HepG2 (cell line): ENCODE measurements around the gene KRTAP5-8. TPM values are rescaled to one million over a fixed set of nuclear protein-coding genes. Genes with fewer than 3 reads are reported as not detected.

Experiments
- ATAC-seq: fragments of 200-7000 bp; cut with Tn5 transposase; 3 replicates; pipeline ENCODE4 v1.9.1; 2020; ENCODE audit warnings: mild to moderate bottlenecking, moderate library complexity
- BruUV-seq: library from RNA; stranded (reverse); fragments of 400-500 nt; replicated peaks from 2 replicates; lab custom pipeline; 2021; lab: Mats Ljungman, UMichigan
- CTCF ChIA-PET: fragments of 300-600 bp; formaldehyde crosslinking; extraction: SDS; loops from one replicate; lab custom pipeline; 2021; ENCODE audit warnings: low total read pairs, inconsistent platforms, low intra/inter-chr PET ratio; lab: Yijun Ruan, JAX
- POLR2A ChIA-PET: fragments of 350-600 bp; sonication (Branson Sonifier 250); formaldehyde crosslinking; loops from one replicate; lab custom pipeline; 2020; ENCODE audit warnings: antibody characterized with exemption, inconsistent platforms; lab: Yijun Ruan, JAX
- DNase-seq: peaks from one replicate; pipeline ENCODE4 v3.0.0-alpha.2; 2015; ENCODE audit warnings: low spot score
- FAIRE-seq: peaks from 3 replicates; lab custom pipeline; 2011; peaks lifted over from hg19 to GRCh38; lab: Jason Lieb, UNC
- H2AFZ ChIP-seq: one replicate; pipeline ENCODE4 v1.6.1; 2011; ENCODE audit warnings: low read length, inconsistent platforms
- H3K27ac ChIP-seq: fragments of 300-600 bp; 3 replicates; pipeline ENCODE4 v1.8.0; 2011; ENCODE audit warnings: mixed run types, mild to moderate bottlenecking, mixed read lengths, low read length, inconsistent platforms; ENCODE audit not compliant: insufficient read depth; ENCODE audit errors: extremely low read length
- H3K27me3 ChIP-seq, 2 experiments: fragments of 200-600 bp in 1 of 2; 2 replicates in 1 of 2; 3 replicates in 1 of 2; pipeline versions ENCODE4 v1.6.0 to v1.8.0; 2011; ENCODE audit warnings: low read length in 2 of 2, mild to moderate bottlenecking in 2 of 2, moderate library complexity in 2 of 2, inconsistent platforms in 1 of 2; ENCODE audit not compliant: insufficient read depth in 2 of 2, control insufficient read depth in 1 of 2
- H3K36me3 ChIP-seq, 2 experiments: fragments of 200-600 bp in 1 of 2; replicated peaks in 1 of 2; 2 replicates in 1 of 2; 3 replicates in 1 of 2; pipeline versions ENCODE4 v1.5.1 to v1.8.0; 2011; ENCODE audit warnings: low read length in 2 of 2, inconsistent platforms in 1 of 2; ENCODE audit not compliant: insufficient read depth in 2 of 2, control insufficient read depth in 1 of 2
- H3K4me1 ChIP-seq: 2 replicates; pipeline ENCODE4 v1.5.1; 2012; ENCODE audit warnings: low read length, inconsistent platforms; ENCODE audit not compliant: insufficient read depth
- H3K4me2 ChIP-seq: 2 replicates; pipeline ENCODE4 v1.6.0; 2011; ENCODE audit warnings: low read depth, low read length, inconsistent platforms
- H3K4me3 ChIP-seq, 3 experiments: fragments of 200-600 bp in 1 of 3; sonication (generic), shearing (Covaris generic) in 1 of 3; replicated peaks in 1 of 3; 2 replicates each; pipeline ENCODE4 v1.5.1; 2011 to 2016; ENCODE audit warnings: low read length in 3 of 3, inconsistent platforms in 2 of 3, low read depth in 2 of 3, mild to moderate bottlenecking in 2 of 3, control low read depth in 1 of 3, mixed read lengths in 1 of 3; ENCODE audit not compliant: insufficient read depth in 1 of 3
- H3K79me2 ChIP-seq: one replicate; pipeline ENCODE4 v1.6.1; 2011; ENCODE audit warnings: low read length, inconsistent platforms; ENCODE audit not compliant: insufficient read depth
- H3K9ac ChIP-seq: 2 replicates; pipeline ENCODE4 v1.6.0; 2011; ENCODE audit warnings: mild to moderate bottlenecking, low read depth, low read length, inconsistent platforms; ENCODE audit not compliant: insufficient read depth
- H3K9me3 ChIP-seq: 2 replicates; pipeline ENCODE4 v1.5.1; 2012; ENCODE audit warnings: mild to moderate bottlenecking, low read length
- H4K20me1 ChIP-seq: 2 replicates; pipeline ENCODE4 v1.6.0; 2011; ENCODE audit warnings: inconsistent platforms, mild to moderate bottlenecking, low read length, moderate library complexity; ENCODE audit not compliant: insufficient read depth
- AGO2 ChIP-seq: fragments of 200-400 bp; formaldehyde crosslinking; optimal IDR thresholded peaks from 2 replicates; pipeline ENCODE3; 2017; ENCODE audit warnings: mild to moderate bottlenecking, low read depth, low read length, moderate library complexity
- CSRNP2 ChIP-seq: sonication (generic); formaldehyde crosslinking; conservative IDR thresholded peaks from 2 replicates; pipeline ENCODE4 v1.8.0; 2022; ENCODE audit warnings: low read depth, missing genetic modification reagents
- GZF1 ChIP-seq: sonication (generic); formaldehyde crosslinking; IDR thresholded peaks from 2 replicates; pipeline ENCODE4 v1.5.1; 2020; ENCODE audit warnings: mild to moderate bottlenecking, missing genetic modification reagents
- HNRNPH1 ChIP-seq: fragments of 200-400 bp; formaldehyde crosslinking; optimal IDR thresholded peaks from 2 replicates; pipeline ENCODE3; 2017; ENCODE audit warnings: mild to moderate bottlenecking, low read depth, low read length
- NR1H2 ChIP-seq: sonication (generic); formaldehyde crosslinking; IDR thresholded peaks from 2 replicates; pipeline ENCODE4 v1.8.1; 2022; ENCODE audit warnings: low read depth, missing genetic modification reagents, borderline replicate concordance
- YY1 ChIP-seq: IDR thresholded peaks from 2 replicates; pipeline ENCODE4 v1.6.1; 2011; ENCODE audit warnings: low read length, low read depth, moderate library complexity, mild to moderate bottlenecking; ENCODE audit not compliant: insufficient read depth, insufficient replicate concordance
- ZBTB37 ChIP-seq: sonication (generic); formaldehyde crosslinking; IDR thresholded peaks from 2 replicates; pipeline ENCODE4 v1.4.0; 2020; ENCODE audit warnings: mild to moderate bottlenecking, missing genetic modification reagents
- ZNF337 ChIP-seq: sonication (generic); formaldehyde crosslinking; IDR thresholded peaks from 2 replicates; pipeline ENCODE4 v1.5.1; 2020; ENCODE audit warnings: missing genetic modification reagents, low read depth, mild to moderate bottlenecking, borderline replicate concordance
- ZNF33B ChIP-seq: sonication (generic); formaldehyde crosslinking; IDR thresholded peaks from 2 replicates; pipeline ENCODE4 v1.5.1; 2020; ENCODE audit warnings: mild to moderate bottlenecking, missing genetic modification reagents
- ZNF629 ChIP-seq: sonication (generic); formaldehyde crosslinking; conservative IDR thresholded peaks from 2 replicates; pipeline ENCODE4 v1.5.0; 2020; ENCODE audit warnings: missing genetic modification reagents
- ZNF687 ChIP-seq: sonication (generic); formaldehyde crosslinking; IDR thresholded peaks from 2 replicates; pipeline ENCODE4 v1.5.1; 2020; ENCODE audit warnings: mild to moderate bottlenecking, missing genetic modification reagents, moderate library complexity
- ZNF768 ChIP-seq: sonication (generic); formaldehyde crosslinking; IDR thresholded peaks from 2 replicates; pipeline ENCODE4 v1.4.0; 2020; ENCODE audit warnings: missing genetic modification reagents
- ZNF775 ChIP-seq: sonication (generic); formaldehyde crosslinking; IDR thresholded peaks from 2 replicates; pipeline ENCODE4 v1.4.0; 2020; ENCODE audit warnings: missing genetic modification reagents, mild to moderate bottlenecking, moderate library complexity, borderline replicate concordance
- WGBS: methylation state at CpG from one replicate; pipeline ENCODE4 v1.1.6; 2017; ENCODE audit warnings: low lambda C conversion rate; 5-methylcytosine and 5-hydroxymethylcytosine counted together
- in situ Hi-C: cut with HindIII; loops from 2 replicates; pipeline ENCODE4 v1.10.0; 2017; ENCODE audit warnings: low pct_unique_long_range_greater_than_20kb; ENCODE audit not compliant: extremely low pct_ligation_motif_present
- intact Hi-C: fragments of 100-400 bp; cut with micrococcal nuclease; formaldehyde crosslinking; loops from one replicate; pipeline ENCODE4 v1.10.0; 2022; ENCODE audit not compliant: unreplicated experiment
- polyA plus RNA-seq, 8 experiments: library from polyadenylated mRNA; depleted of rRNA in 3 of 8; stranded (reverse) in 7 of 8; unstranded in 1 of 8; fragments of >200 nt; fragmentation: Illumina TruSeq in 4 of 8; extraction: Trizol in 4 of 8; gene quantifications; 2 replicates each; pipeline versions ENCODE4 v1.2.1 to v1.2.3, GENCODE V29; 2011 to 2016; ENCODE audit warnings: low read depth in 4 of 8, missing spikeins in 1 of 8, mixed read lengths in 1 of 8; ENCODE audit not compliant: insufficient read depth in 1 of 8
- total RNA-seq, 5 experiments: library from RNA; depleted of rRNA; stranded (reverse); fragments of >200 nt; fragmentation: Illumina TruSeq; extraction: Trizol; gene quantifications; 2 replicates each; pipeline ENCODE4 v1.2.3, GENCODE V29; 2016; ENCODE audit warnings: low read depth in 1 of 5
- TF ChIP-seq, protein P1 (sequence below): IDR thresholded peaks from 2 replicates; pipeline ENCODE4 v1.6.1; 2018; ENCODE audit warnings: missing genetic modification reagents, mild to moderate bottlenecking, missing compliant biosample characterization
- TF ChIP-seq, protein P2 (sequence below): sonication (generic); formaldehyde crosslinking; IDR thresholded peaks from 2 replicates; pipeline ENCODE4 v1.4.0; 2020; ENCODE audit warnings: mild to moderate bottlenecking, missing genetic modification reagents

The KRTAP5-8 gene
- total and polyA plus RNA-seq, 2 of the 13 experiments (the other 11 are each of a cell fraction or from before 2014, with no cell fraction given), result 0.20 TPM; not detected in 1

GRCh38 chr11:71572811-71573210 lies 35.0 kb downstream of the KRTAP5-8 start:
- FAIRE-seq (no peak), ATAC-seq (no peak), DNase-seq (no peak)
- intact Hi-C loops (no loop called here), in situ Hi-C loops (no loop called here)
- H3K4me2 ChIP-seq, result no peak overlapping the region
- POLR2A ChIA-PET, result no interaction called here
- H3K4me3 ChIP-seq, result no peak overlapping the region
- no peak overlapping the region for H3K27ac ChIP-seq
- H3K4me1 ChIP-seq, result peaks cover 27% of the 10 kb centered on the region
- 40% methylated on average over 9 of the region's 11 CpGs for WGBS
- H4K20me1 ChIP-seq, result no peaks in the 10 kb centered on the region
- H3K9ac ChIP-seq, result no peak overlapping the region
- H3K36me3 ChIP-seq, result no peaks in the 10 kb centered on the region
- H3K79me2 ChIP-seq, result no peaks in the 10 kb centered on the region
- no peaks in the 10 kb centered on the region for H3K9me3 ChIP-seq
- CTCF ChIA-PET, result no interaction called here
- peaks cover 9 to 51% of the 10 kb centered on the region in 2 experiments for H3K27me3 ChIP-seq
- no TSS peak for BruUV-seq
- no peak overlapping the region for H2AFZ ChIP-seq
- TF ChIP-seq, protein P1, sequence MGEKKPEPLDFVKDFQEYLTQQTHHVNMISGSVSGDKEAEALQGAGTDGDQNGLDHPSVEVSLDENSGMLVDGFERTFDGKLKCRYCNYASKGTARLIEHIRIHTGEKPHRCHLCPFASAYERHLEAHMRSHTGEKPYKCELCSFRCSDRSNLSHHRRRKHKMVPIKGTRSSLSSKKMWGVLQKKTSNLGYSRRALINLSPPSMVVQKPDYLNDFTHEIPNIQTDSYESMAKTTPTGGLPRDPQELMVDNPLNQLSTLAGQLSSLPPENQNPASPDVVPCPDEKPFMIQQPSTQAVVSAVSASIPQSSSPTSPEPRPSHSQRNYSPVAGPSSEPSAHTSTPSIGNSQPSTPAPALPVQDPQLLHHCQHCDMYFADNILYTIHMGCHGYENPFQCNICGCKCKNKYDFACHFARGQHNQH, result no peak
- TF ChIP-seq, protein P2, sequence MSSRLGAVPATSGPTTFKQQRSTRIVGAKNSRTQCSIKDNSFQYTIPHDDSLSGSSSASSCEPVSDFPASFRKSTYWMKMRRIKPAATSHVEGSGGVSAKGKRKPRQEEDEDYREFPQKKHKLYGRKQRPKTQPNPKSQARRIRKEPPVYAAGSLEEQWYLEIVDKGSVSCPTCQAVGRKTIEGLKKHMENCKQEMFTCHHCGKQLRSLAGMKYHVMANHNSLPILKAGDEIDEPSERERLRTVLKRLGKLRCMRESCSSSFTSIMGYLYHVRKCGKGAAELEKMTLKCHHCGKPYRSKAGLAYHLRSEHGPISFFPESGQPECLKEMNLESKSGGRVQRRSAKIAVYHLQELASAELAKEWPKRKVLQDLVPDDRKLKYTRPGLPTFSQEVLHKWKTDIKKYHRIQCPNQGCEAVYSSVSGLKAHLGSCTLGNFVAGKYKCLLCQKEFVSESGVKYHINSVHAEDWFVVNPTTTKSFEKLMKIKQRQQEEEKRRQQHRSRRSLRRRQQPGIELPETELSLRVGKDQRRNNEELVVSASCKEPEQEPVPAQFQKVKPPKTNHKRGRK (CRISPR knock-in tag), result no peak
- TF ChIP-seq ZNF768 (no peak), YY1 (no peak), ZNF33B (no peak), CSRNP2 (CRISPR knock-in tag) (no peak), AGO2 (no peak), ZNF629 (no peak), HNRNPH1 (no peak), NR1H2 (CRISPR knock-in tag) (no peak), ZNF337 (CRISPR knock-in tag) (no peak), GZF1 (CRISPR knock-in tag) (no peak), ZBTB37 (CRISPR knock-in tag) (no peak), ZNF775 (CRISPR knock-in tag) (no peak), ZNF687 (CRISPR knock-in tag) (no peak)
